Measurements from ENCODE around the gene RNF144B.

Gene RNF144B

GRCh38 chr6:18386298-18386976 lies 713 bp upstream of the RNF144B start:
- no peak for DNase-seq (ENCODE audit: low read depth in 1 of 2, low spot score in 1 of 2)
- Histone ChIP-seq H3K27ac (replicated peaks) (peak overlapping the region; percentile 63; the same call in 1 of the 2 replicates), H3K4me3 (replicated peaks; ENCODE audit: insufficient read depth, low read length) (no peak overlapping the region), H3K27me3 (ENCODE audit: insufficient read depth, poor library complexity, severe bottlenecking) (no peaks in the 10 kb centered on the region)
- TF ChIP-seq, protein P1, sequence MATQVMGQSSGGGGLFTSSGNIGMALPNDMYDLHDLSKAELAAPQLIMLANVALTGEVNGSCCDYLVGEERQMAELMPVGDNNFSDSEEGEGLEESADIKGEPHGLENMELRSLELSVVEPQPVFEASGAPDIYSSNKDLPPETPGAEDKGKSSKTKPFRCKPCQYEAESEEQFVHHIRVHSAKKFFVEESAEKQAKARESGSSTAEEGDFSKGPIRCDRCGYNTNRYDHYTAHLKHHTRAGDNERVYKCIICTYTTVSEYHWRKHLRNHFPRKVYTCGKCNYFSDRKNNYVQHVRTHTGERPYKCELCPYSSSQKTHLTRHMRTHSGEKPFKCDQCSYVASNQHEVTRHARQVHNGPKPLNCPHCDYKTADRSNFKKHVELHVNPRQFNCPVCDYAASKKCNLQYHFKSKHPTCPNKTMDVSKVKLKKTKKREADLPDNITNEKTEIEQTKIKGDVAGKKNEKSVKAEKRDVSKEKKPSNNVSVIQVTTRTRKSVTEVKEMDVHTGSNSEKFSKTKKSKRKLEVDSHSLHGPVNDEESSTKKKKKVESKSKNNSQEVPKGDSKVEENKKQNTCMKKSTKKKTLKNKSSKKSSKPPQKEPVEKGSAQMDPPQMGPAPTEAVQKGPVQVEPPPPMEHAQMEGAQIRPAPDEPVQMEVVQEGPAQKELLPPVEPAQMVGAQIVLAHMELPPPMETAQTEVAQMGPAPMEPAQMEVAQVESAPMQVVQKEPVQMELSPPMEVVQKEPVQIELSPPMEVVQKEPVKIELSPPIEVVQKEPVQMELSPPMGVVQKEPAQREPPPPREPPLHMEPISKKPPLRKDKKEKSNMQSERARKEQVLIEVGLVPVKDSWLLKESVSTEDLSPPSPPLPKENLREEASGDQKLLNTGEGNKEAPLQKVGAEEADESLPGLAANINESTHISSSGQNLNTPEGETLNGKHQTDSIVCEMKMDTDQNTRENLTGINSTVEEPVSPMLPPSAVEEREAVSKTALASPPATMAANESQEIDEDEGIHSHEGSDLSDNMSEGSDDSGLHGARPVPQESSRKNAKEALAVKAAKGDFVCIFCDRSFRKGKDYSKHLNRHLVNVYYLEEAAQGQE (IDR thresholded peaks at IDR 0.05; ENCODE audit: insufficient replicate concordance, low read depth): no peak
- TF ChIP-seq POLR2AphosphoS5 (IDR thresholded peaks at IDR 0.05; ENCODE audit: low read depth) (no peak), GABPA (IDR thresholded peaks at IDR 0.05; ENCODE audit: low read depth) (no peak), SPI1 (IDR thresholded peaks at IDR 0.05; ENCODE audit: borderline replicate concordance, low read depth) (no peak)

GRCh38 chr6:18388271-18388670 lies 1.1 kb downstream of the RNF144B start:
- Histone ChIP-seq H3K4me3 (replicated peaks; ENCODE audit: insufficient read depth, low read length) (peak overlapping the region; percentile 57), H3K27me3 (ENCODE audit: insufficient read depth, poor library complexity, severe bottlenecking) (no peaks in the 10 kb centered on the region), H3K27ac (replicated peaks) (peak overlapping the region; percentile 6; the same call in 1 of the 2 replicates)
- TF ChIP-seq GABPA (IDR thresholded peaks at IDR 0.05; ENCODE audit: low read depth) (no peak), CTCF (IDR thresholded peaks at IDR 0.05; ENCODE audit: insufficient read depth, low read length) (no peak), SPI1 (IDR thresholded peaks at IDR 0.05; ENCODE audit: borderline replicate concordance, low read depth) (no peak), POLR2AphosphoS5 (IDR thresholded peaks at IDR 0.05; ENCODE audit: low read depth) (no peak)
- TF ChIP-seq, protein P1 (IDR thresholded peaks at IDR 0.05; ENCODE audit: insufficient replicate concordance, low read depth): no peak
- DNase-seq (ENCODE audit: low read depth in 1 of 2, low spot score in 1 of 2): no peak

GRCh38 chr6:18388942-18389341 lies 1.8 kb downstream of the RNF144B start:
- TF ChIP-seq, protein P1 (IDR thresholded peaks at IDR 0.05; ENCODE audit: insufficient replicate concordance, low read depth): no peak
- TF ChIP-seq SPI1 (IDR thresholded peaks at IDR 0.05; ENCODE audit: borderline replicate concordance, low read depth): no peak
- TF ChIP-seq CTCF (IDR thresholded peaks at IDR 0.05; ENCODE audit: insufficient read depth, low read length): no peak
- no peak for TF ChIP-seq POLR2AphosphoS5 (IDR thresholded peaks at IDR 0.05; ENCODE audit: low read depth)
- no peak for TF ChIP-seq GABPA (IDR thresholded peaks at IDR 0.05; ENCODE audit: low read depth)
- no peak overlapping the region for H3K4me3 ChIP-seq (replicated peaks; ENCODE audit: insufficient read depth, low read length)
- H3K27me3 ChIP-seq (ENCODE audit: insufficient read depth, poor library complexity, severe bottlenecking): no peaks in the 10 kb centered on the region
- no peak overlapping the region for H3K27ac ChIP-seq (replicated peaks)
- DNase-seq (ENCODE audit: low read depth in 1 of 2, low spot score in 1 of 2): no peak

Data from HL-60 (cell line).